Loucy (cell line): Measurements from ENCODE around the gene TMEM131.

ENCODE experiments used
- H2AFZ ChIP-seq: fragments of 200-600 bp; sonication (generic); 2 replicates; pipeline ENCODE4 v1.6.0; 2016; ENCODE audit warnings: antibody characterized with exemption, mild to moderate bottlenecking, low read length, moderate library complexity
- H3F3A ChIP-seq: fragments of 200-600 bp; 2 replicates; pipeline ENCODE4 v1.6.0; 2016; ENCODE audit warnings: antibody characterized with exemption, low read depth, mild to moderate bottlenecking
- H3K27me3 ChIP-seq: fragments of 200-600 bp; sonication (generic); 2 replicates; pipeline ENCODE4 v1.6.1; 2014; ENCODE audit warnings: low read length, mild to moderate bottlenecking; ENCODE audit not compliant: insufficient read depth, poor library complexity, severe bottlenecking
- H3K36me3 ChIP-seq: fragments of 200-600 bp; sonication (generic); 2 replicates; pipeline ENCODE4 v1.6.1; 2016; ENCODE audit warnings: low read length; ENCODE audit not compliant: insufficient read depth
- H3K4me1 ChIP-seq: fragments of 200-600 bp; sonication (generic); 2 replicates; pipeline ENCODE4 v1.5.1; 2014; ENCODE audit warnings: low read length, mild to moderate bottlenecking; ENCODE audit not compliant: insufficient read depth, poor library complexity, severe bottlenecking
- H3K4me2 ChIP-seq: fragments of 200-600 bp; sonication (generic); 2 replicates; pipeline ENCODE4 v1.6.0; 2014; ENCODE audit warnings: antibody characterized with exemption, low read length, low read depth, mild to moderate bottlenecking; ENCODE audit not compliant: poor library complexity, severe bottlenecking
- H3K4me3 ChIP-seq: fragments of 200-600 bp; sonication (generic); 2 replicates; pipeline ENCODE4 v1.5.1; 2014; ENCODE audit warnings: low read length, mild to moderate bottlenecking, mixed read lengths; ENCODE audit not compliant: poor library complexity, severe bottlenecking
- H3K79me2 ChIP-seq: fragments of 200-600 bp; sonication (generic); 2 replicates; pipeline ENCODE4 v1.6.1; 2014; ENCODE audit warnings: low read length; ENCODE audit not compliant: insufficient read depth
- H3K9ac ChIP-seq: fragments of 200-600 bp; sonication (generic); 2 replicates; pipeline ENCODE4 v1.6.0; 2014; ENCODE audit warnings: mild to moderate bottlenecking, low read depth, low read length, moderate library complexity; ENCODE audit not compliant: poor library complexity, severe bottlenecking
- H3K9me2 ChIP-seq: fragments of 200-600 bp; sonication (generic); replicated peaks from 2 replicates; pipeline ENCODE4 v1.6.1; 2016; ENCODE audit warnings: low read depth, low read length, mixed read lengths
- H3K9me3 ChIP-seq: fragments of 200-600 bp; sonication (generic); 2 replicates; pipeline ENCODE4 v1.6.1; 2014; ENCODE audit warnings: mild to moderate bottlenecking, antibody characterized with exemption, low read length, low read depth; ENCODE audit not compliant: insufficient read depth
- H4K20me1 ChIP-seq: fragments of 200-600 bp; sonication (generic); 2 replicates; pipeline ENCODE4 v1.6.0; 2014; ENCODE audit warnings: antibody characterized with exemption, low read length, mild to moderate bottlenecking; ENCODE audit not compliant: insufficient read depth, poor library complexity, severe bottlenecking
- CTCF ChIP-seq: fragments of 200-600 bp; sonication (generic); conservative IDR thresholded peaks from 2 replicates; pipeline ENCODE4 v1.5.1; 2014; ENCODE audit warnings: mild to moderate bottlenecking, antibody characterized with exemption, low read length
- EZH2phosphoT487 ChIP-seq: fragments of 200-600 bp; IDR thresholded peaks from 2 replicates; pipeline ENCODE4 v1.6.1; 2018; ENCODE audit warnings: antibody characterized with exemption, mild to moderate bottlenecking, moderate library complexity, borderline replicate concordance

The TMEM131 gene

GRCh38 chr2:97711394-97711711, 284.4 kb downstream of the TMEM131 start:
- no peaks in the 10 kb centered on the region for H3F3A ChIP-seq
- H3K4me1 ChIP-seq, result peaks cover 56% of the 10 kb centered on the region
- H3K4me2 ChIP-seq, result no peak overlapping the region
- H3K4me3 ChIP-seq, result no peak overlapping the region
- no peaks in the 10 kb centered on the region for H3K9me3 ChIP-seq
- H3K9ac ChIP-seq, result no peak overlapping the region
- no peak for TF ChIP-seq CTCF
- no peak for TF ChIP-seq EZH2phosphoT487
- peaks cover 55% of the 10 kb centered on the region for H3K79me2 ChIP-seq
- peaks cover 5% of the 10 kb centered on the region for H3K27me3 ChIP-seq
- peaks cover 11% of the 10 kb centered on the region for H4K20me1 ChIP-seq
- H2AFZ ChIP-seq, result no peak overlapping the region
- no peaks in the 10 kb centered on the region for H3K9me2 ChIP-seq
- no peaks in the 10 kb centered on the region for H3K36me3 ChIP-seq

- Histone ChIP-seq H2AFZ (no peak overlapping the region), H3K9me2 (no peaks in the 10 kb centered on the region), H3F3A (no peaks in the 10 kb centered on the region), H3K9me3 (no peaks in the 10 kb centered on the region), H3K79me2 (peaks cover 28% of the 10 kb centered on the region), H3K4me1 (peaks cover 35% of the 10 kb centered on the region), H3K36me3 (no peaks in the 10 kb centered on the region), H4K20me1 (no peaks in the 10 kb centered on the region), H3K27me3 (no peaks in the 10 kb centered on the region), H3K9ac (no peak overlapping the region), H3K4me3 (no peak overlapping the region), H3K4me2 (no peak overlapping the region)
- TF ChIP-seq CTCF, result no peak
- no peak for TF ChIP-seq EZH2phosphoT487
Measured at GRCh38 chr2:97708608-97709007, 287.1 kb downstream of the TMEM131 start.

GRCh38 chr2:97708048-97708380, 287.7 kb downstream of the TMEM131 start:
- H3K9ac ChIP-seq, result no peak overlapping the region
- no peaks in the 10 kb centered on the region for H3K27me3 ChIP-seq
- peaks cover 31% of the 10 kb centered on the region for H3K4me1 ChIP-seq
- no peaks in the 10 kb centered on the region for H3K36me3 ChIP-seq
- no peaks in the 10 kb centered on the region for H4K20me1 ChIP-seq
- H3F3A ChIP-seq, result no peaks in the 10 kb centered on the region
- H3K9me3 ChIP-seq, result no peaks in the 10 kb centered on the region
- H2AFZ ChIP-seq, result no peak overlapping the region
- H3K79me2 ChIP-seq, result peaks cover 23% of the 10 kb centered on the region; the same call in 1 of the 2 replicates
- no peak overlapping the region for H3K4me3 ChIP-seq
- no peak overlapping the region for H3K4me2 ChIP-seq
- no peaks in the 10 kb centered on the region for H3K9me2 ChIP-seq
- no peak for TF ChIP-seq CTCF
- no peak for TF ChIP-seq EZH2phosphoT487
